ENCODE results near the gene PEDS1.
"Not testable (repeated sequence)": the region's sequence is repeated elsewhere in the genome, so short reads cannot be mapped to it uniquely, and the experiment has no call there.

PEDS1 gene

GRCh38 chr20:50190251-50191064 is 36.9 kb upstream of the PEDS1 start, which contains the start of gene CEBPB:
Gene CEBPB, plus strand, starts transcription at chr20:50190830. Its CDS starts 204 bp downstream, at chr20:50191034.
- DNase-seq (ENCODE audit: low read depth in 2 of 2, low spot score in 1 of 2), result peak; percentile 64 to 68

DNA sequence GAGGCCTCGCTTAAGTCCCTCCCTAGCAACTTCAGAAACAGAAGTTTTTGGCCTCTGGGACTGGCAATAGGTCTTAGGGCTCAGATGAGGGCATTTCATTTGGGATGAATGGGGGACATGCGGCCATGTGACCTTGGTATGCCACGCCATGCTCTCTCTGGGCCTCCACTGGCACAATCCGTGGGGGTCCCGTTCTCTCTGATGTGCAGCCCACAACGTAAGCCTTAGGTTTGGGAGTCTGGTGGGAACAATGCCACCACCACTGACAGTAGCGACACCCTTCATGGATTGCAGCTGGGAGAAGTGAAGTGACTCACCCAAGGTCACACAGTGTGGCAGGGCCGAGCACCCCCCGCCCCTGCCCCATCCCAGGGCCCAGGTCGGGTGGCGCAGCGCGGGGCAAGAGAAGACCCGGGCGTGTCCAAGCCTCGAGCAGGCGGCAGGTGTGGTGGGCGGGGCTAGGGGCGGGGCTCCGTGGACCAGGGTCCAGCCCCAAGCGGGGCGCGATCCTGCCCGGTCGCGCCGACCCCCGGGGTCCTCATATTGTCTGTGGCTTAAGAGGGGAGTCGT is 36.2 kb upstream of the PEDS1 start:
- DNase-seq (ENCODE audit: low read depth in 2 of 2, low spot score in 1 of 2), result no peak

DNA sequence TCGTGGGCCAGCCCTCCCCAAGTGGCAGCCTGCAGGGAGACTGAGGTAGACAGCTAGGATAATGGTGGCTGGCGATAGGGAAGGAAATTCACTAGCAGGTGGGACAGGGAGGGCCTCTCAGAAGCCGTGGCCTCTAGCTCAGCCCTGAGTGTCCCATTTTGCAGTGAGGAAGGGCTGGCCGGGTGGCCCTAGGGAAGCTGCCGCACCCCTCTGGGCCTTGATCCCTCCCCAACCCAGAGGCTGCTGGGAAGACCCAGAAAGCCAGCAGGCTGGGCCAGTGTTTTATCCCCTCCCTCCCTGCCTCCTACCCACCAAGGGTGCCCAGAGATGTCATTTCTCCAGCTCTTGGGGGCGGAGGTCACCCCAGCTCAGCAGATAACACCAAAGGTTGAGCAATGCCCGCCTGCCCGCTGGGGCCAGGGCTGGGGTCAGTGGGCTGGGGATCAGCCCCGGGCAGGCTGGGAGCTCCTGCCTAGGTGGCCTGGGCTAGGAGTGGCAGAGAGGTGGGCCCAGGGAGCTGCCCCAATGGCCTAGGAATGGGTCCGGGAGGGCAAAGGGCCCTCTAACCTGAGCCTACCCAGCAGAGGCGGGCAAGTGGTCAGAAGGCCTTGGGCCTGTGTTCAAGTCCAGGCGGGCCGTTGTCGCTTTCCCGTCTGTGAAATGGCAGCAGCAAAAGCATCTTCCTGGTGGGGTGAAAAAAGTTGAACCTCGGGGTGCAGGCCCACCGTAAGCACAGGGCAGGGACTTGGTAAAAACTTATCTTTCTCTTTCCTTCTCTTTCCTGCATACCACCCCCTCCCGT is 35.6 kb upstream of the PEDS1 start:
- no peak for DNase-seq (ENCODE audit: low read depth in 2 of 2, low spot score in 1 of 2)

DNA sequence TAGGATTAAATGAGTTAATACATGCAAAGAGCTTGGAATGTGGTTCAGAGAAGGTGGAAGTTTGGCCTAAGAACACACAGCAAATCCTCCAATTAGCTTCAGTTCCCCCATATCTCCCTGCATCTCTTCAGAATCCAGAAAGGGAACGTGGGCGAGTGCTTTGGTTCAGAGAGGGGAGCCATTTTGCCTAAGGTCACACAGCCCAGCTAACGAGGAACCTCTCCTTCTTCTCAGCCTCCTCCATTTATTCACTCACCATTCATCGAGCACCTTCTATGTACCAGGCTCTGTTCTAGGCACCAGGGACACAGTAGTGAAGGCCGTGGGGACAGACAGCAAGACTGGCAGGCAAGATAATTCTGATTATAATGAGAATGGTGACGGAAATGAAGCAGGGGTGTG is 34.8 kb upstream of the PEDS1 start:
- DNase-seq (ENCODE audit: low read depth in 2 of 2, low spot score in 1 of 2), result no peak

GRCh38 chr20:50187403-50188051 is 34.0 kb upstream of the PEDS1 start:
- DNase-seq (ENCODE audit: low read depth in 2 of 2, low spot score in 1 of 2), result no peak

DNA sequence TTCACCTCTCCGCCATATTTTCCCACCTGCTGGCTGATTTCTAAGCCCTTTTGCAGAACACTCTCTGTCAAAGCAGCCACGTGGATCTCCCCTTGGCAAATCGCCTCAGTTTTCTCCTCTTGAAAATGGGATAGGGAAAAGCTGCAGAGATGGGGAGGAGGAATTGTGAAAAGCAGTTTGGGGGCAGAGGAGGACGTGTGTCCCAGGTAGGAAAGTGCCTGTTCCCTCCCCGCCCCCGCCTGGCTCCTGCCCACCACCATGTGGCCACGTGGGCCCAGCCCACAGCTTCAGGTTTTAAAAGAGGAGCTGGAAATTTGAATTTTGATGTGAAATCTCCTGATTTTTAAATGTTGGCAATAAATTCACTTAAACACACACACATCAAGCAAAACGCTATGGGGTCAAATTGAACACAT is 33.5 kb upstream of the PEDS1 start:
- DNase-seq (ENCODE audit: low read depth in 2 of 2, low spot score in 1 of 2), result no peak

DNA sequence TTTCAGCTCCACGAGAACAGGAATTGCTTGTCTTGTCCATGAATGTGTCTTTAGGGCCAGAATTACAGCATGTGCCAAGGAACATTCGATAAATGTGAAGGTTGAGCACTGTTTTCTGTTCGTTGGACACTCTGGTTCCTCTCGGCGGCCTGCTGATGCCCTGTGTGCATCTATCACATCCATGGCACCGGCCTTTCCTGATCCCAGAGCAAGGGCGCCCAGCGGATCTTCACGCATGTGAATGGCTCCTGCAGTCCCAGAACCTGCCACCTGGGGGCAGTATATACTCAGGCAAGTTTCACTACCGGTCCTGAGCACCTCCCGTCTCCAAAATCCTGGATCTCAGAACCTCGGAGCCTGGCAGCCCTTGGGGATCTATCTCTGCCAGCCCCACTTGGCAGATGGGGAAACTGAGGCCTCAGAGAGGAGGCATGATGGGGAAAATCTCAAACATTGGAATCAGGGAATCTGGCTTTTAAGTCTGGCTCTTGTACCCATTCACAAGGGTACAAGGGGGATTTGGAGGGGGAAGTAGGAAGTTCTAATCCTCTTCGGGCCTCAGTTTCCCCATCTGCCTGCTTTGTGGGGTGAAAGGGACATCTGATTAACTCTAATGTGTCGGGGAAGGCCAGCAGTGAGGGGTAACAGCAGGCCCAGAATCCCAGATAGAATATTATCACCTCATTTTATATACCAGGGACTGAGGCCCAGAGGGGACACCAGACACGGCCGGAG is 32.8 kb upstream of the PEDS1 start:
- peak; percentile 58 to 97 for DNase-seq (ENCODE audit: low read depth in 2 of 2, low spot score in 1 of 2)

DNA sequence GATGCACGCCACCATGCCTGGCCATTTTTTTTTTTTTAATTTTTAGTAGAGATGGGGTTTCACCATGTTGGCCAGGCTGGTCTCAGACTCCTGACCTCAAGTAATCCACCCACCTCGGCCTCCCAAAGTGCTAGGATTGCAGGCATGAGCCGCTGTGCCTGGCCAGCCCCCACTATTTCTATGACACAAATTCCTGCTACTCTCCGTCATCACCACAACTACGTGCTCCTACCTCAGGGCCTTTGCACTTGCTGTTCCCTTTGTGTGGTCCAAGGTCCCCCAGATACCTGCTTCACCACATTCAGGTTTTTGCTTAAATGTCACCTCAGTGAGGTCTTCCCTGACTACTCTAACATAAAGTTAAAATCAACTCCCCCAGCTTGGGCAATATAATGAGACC is 31.9 kb upstream of the PEDS1 start:
- DNase-seq (ENCODE audit: low read depth in 2 of 2, low spot score in 1 of 2), result no peak

GRCh38 chr20:50182346-50182745 is 28.8 kb upstream of the PEDS1 start:
- DNase-seq (ENCODE audit: low read depth in 2 of 2, low spot score in 1 of 2), result no peak

DNA sequence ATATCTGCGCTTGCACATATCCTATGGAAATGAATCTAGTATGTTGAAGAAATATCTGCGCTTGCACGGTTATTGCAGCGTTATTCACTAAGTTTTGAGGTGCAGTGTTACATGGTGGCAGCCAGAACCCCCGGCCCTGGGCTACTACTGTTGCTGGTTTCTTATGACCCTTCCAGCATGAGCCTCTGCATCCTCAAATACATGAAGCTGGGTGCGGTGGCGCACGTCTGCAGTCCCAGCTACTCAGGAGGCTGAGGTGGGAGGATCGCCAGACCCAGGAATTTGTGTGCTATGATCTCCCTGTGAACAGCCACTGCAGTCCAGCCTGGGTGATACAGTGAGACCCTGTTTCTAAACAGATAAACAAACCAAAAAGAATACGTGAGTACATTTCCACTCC is 27.8 kb upstream of the PEDS1 start:
- DNase-seq (ENCODE audit: low read depth in 2 of 2, low spot score in 1 of 2), result no peak

GRCh38 chr20:50178672-50179071 is 25.1 kb upstream of the PEDS1 start:
- DNase-seq (ENCODE audit: low read depth in 2 of 2, low spot score in 1 of 2), result not testable (repeated sequence)

DNA sequence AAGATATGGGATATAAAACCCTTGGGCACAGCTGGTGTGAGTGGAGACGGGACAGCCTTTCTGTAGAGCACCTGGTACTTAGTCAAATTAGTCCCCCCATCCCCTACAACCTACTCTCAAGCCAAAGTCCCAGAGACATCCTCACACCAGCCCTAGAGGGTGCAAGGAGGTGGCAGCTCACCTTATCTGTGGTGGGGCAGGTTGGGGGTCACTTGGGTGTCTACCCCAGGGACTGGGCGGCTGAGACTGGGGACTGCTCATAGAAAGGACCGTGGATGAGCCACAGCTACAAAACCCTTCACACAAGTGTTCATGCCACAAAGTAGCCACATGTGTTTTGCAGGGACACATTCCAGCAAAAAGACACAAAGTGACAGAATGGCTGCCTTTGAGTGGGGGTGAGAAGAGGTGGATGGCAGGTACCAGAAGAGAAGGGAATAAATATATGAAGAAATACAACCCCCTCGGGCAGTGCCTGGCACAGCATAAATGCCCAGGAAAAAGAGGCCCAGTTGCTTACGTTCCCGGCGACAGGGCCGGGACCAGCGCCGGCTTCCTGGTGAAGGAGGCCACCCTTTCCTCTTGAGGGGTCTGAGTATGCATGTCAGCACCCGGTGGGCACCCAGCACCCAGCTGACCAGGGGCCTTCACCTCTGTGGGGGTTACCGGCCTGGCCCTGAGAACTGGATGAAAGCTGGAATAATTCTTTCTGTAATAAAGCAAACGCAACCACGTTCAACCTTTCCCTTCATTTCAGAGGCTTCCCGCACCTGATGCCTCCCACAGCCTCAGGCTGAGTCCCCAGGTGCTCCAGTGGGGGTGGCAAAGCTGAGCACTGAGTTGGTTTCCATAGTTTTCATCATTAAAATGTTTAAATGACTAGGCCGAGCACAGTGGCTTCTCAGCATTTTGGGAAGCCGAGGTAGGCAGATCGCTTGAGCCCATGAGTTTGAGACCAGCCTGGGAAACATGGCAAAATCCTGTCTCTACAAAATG is 22.7 kb upstream of the PEDS1 start:
- no peak for DNase-seq (ENCODE audit: low read depth in 2 of 2, low spot score in 1 of 2)

DNA sequence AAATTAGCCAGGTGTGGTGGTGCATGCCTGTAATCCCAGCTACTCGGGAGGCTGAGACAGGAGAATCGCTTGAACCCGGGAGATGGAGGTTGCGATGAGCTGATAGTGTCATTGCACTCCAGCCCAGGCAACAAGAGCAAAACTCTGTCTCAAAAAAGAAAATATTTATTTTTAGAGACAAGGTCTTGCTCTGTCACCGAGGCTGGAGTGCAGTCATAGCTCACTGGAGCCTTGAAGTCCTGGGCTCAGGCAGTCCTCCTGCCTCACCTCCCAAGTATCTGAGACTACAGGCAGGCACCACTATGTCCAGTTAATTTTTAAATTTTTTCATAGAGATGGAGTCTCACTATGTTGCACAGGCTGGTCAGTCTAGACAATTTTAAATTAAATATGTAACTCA is 20.9 kb upstream of the PEDS1 start:
- DNase-seq (ENCODE audit: low read depth in 2 of 2, low spot score in 1 of 2), result no peak

GRCh38 chr20:50172347-50173013 is 19.0 kb upstream of the PEDS1 start:
- DNase-seq (ENCODE audit: low read depth in 2 of 2, low spot score in 1 of 2), result no peak

- no peak for DNase-seq (ENCODE audit: low read depth in 2 of 2, low spot score in 1 of 2)
These were observed 17.2 kb upstream of the PEDS1 start for GRCh38 chr20:50170549-50171220.

- peak; percentile 54 to 84 for DNase-seq (ENCODE audit: low read depth in 2 of 2, low spot score in 1 of 2)
These were observed 15.9 kb upstream of the PEDS1 start for GRCh38 chr20:50169329-50169823.

DNA sequence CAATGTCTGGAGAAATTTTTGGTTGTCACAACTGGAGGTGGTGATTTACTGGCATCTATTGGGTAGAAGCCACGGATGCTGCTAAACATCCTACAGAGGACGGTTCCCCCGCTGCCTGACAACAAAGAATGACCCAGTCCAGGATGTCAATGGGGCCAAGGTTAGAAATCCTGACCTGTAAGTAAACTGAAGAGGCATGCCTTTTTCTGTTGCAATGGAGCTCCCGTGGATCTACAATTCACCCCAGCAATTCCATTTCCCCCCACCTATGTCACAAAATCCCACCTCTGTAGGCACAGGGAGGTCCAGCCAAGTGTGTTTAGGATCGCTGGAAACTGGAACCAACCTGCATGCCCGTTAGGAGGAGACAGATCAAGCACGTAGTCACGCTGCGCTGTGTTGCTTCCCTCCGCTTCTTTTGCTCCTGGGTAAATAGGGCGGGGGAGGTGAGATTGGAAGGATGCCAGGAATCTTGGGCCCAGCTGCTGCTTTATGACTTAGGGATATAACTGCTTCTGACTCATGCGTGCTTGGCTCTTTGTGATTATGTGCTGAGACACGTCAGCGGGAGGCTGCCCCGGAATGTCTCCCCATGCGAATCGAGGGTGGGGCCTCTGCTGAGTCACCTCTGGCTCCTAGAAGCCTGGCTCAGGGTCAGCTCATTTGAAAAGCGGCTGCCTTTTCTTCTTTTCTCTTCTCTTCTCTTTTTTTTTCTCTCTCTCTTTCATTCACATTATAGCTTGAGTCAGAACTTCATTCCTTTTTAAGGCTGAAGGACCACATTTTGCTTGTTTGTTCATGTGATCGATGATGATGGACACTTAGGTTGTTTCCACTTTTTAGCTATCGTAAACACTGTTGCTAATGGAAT is 12.4 kb upstream of the PEDS1 start:
- peak; percentile 55 to 80 for DNase-seq (ENCODE audit: low read depth in 2 of 2, low spot score in 1 of 2)
